Activated CD4-positive, alpha-beta T cell treated with anti-CD3 and anti-CD28 coated beads for 1 hour (primary cell): ENCODE data around the gene HMGN1.
"Not testable (repeated sequence)": the region's sequence is repeated elsewhere in the genome, so short reads cannot be mapped to it uniquely, and the experiment has no call there.

Source experiments
- DNase-seq: peaks from one replicate; pipeline ENCODE4 v3.0.0-alpha.2; 2020

HMGN1 gene, protein sequence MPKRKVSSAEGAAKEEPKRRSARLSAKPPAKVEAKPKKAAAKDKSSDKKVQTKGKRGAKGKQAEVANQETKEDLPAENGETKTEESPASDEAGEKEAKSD

DNA sequence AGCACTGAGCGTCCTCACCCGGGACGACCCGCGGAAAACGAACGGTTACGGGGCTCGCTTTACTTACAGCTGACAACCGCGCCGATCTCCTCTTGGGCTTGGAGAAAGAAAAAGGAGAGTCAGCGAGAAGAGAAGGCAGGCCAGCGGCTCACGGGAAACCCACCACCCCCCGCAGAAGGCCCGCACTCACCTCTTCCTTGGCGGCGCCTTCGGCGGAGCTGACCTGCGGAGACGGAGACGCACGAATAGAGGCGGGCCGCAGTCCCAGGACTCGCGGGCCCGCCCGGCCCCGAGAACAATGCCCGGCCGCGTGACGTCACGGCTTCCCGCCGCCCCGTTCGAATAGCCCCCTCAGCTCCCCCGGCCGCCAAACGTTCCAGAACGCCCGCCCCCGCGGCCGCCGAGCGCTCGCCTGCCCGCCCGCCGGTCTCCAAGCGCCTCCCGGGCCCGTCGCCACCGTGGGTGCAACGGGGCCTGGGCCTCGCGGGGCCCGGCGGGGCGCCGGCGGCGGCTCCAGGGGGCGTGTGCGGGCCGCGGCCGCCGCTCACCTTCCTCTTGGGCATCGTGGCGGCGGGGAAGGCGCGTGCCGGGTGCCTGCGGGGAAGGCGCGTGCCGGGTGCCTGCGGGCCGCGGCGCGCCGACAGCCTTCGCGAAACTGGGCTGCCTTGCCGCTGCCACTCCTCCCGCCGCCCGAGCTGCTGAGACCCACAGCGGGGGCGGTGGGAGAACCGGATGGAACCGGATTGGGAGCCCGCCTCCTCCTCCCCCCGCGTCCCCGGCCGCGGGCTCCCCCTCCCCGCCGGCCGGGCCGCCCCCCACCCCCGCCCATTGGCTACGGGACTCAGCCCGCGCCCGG, at the start of gene HMGN1:
Gene HMGN1, minus strand, starts transcription at position 734 of the 856 bp plus-strand sequence. Its CDS starts 171 bp downstream, at position 563.
- DNase-seq: peak; percentile 80

DNA sequence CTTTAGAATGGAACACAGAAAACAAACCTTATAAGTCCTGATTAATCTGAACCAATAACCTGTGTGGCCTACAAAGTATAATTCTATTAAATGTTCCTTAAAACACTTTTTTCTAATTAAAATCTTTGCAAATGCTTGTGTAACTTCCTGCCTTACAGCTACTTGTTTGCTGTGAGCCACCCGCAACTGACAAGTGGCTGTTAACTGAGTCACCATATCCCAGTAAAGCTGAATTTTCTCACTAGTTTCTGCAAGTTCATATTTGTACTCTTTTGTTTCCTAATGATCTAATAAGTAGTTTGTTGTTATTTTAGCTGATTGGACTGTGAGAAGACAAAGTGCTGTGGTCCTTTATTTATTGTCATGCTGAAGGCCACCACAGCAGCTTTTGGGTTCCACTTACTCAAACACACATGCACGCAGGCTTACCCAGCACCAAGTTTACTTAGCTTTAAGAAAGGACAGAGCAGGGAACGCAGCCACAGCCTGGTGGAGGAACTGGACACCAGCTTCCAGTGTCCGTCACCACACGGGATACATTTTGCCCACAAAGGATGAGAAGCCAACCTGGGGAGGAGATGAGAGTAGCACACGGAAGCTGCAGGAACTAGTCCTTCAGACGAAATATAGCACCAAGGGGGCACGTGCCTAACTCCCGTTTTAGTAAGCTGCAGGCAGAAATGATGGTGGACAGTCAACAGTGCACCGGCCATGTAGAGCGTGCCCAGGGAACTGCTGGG, 48.9 kb upstream of the HMGN1 start:
- DNase-seq: no peak

DNA sequence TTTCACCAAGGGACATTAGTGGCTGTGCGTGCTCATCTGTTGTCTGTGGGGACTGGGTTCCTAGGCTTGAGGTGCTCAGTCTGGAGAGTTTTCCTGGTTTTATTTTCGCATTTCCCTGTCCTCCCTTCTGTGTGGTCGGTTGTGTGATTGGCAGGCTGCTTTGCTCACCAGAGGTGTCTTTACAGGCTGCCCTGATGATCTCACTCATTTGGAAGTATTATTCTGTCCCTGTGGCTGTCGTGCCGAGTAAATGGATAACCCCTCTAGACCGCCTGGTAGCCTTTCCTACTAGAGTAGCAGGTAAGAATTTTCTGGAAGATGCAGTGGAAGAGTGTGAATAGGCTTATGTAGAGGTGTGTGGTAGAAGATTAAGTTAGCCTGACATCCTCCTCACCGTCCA, 44.1 kb upstream of the HMGN1 start:
- DNase-seq: no peak

DNA sequence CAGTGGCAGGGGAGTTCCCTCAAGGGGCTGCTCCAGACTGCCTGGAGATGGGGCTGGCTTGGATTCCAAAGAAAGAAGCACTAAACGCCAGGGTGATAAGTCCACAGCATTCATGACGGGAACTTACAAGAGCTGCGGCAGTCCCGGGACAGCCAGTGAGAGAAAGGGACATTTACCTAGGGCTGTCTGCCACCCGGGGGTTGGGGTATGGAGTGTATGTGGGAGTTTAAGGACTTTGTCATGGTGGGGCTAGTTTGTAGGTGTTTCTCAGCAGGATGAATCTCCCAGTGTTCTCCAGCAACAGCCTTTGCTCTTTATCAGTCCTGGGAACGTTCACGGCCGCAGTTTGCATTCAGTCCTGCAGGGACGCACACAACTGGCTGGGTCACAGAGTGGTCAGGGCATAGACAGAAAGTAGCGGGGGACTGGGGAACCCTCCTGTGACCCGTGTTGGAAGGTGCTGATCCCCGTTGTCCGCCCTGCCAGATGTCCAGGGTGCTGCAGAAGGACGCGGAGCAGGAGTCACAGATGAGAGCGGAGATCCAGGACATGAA, 41.4 kb upstream of the HMGN1 start:
- DNase-seq: no peak

DNA sequence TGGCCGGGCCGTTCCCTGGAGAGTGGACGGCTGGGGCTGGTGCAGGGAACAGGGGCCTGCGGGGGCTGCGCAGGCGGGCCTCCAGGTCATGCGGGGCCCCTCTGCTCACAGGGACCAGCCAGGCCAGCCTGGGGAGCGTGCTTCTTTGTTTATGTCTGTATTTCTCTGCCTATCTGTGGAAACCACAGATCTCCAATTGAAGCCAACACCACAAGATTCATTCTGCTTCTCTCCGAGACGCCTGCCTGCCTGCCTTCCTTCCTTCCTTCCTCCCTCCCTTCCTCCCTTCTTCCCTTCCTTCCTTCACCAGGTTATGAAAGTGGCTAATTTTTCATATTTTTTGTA, 39.9 kb upstream of the HMGN1 start:
- no peak for DNase-seq

DNA sequence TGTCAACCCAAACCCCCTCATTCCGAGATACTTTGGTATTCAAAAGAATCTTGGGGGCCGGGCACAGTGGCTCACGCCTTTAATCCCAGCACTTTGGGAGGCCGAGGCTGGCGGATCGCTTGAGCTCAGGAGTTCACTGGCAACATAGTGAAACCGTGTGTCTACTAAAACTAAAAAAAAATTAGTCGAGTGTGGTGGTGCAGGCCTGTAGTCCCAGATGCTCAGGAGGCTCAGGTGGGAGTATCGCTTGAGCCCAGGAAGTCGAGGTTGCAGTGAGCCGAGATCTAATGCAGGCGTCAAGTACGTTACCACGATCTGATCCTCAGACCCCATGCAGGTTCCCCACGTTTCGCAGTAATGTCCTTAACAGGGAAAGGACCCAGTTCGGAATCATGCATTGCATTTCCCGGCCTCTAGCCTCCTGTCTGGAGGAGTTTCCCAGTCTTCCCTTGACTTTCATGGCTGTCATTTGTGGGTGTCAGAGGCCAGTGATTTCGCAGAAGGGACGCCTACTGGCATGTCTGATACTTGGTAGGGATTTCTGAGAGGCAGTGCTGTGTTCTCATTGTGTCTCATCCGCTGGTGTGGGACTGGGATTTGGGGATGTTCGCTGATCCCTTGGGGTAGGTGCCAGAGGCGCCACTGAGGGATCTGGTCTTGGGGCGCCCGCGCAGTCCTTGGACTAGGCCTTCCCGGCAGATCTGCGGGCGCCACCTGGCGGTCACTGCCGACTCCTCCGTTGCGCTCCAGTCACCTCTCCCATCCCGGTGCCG, 39.3 kb upstream of the HMGN1 start:
- DNase-seq: peak; percentile 81

DNA sequence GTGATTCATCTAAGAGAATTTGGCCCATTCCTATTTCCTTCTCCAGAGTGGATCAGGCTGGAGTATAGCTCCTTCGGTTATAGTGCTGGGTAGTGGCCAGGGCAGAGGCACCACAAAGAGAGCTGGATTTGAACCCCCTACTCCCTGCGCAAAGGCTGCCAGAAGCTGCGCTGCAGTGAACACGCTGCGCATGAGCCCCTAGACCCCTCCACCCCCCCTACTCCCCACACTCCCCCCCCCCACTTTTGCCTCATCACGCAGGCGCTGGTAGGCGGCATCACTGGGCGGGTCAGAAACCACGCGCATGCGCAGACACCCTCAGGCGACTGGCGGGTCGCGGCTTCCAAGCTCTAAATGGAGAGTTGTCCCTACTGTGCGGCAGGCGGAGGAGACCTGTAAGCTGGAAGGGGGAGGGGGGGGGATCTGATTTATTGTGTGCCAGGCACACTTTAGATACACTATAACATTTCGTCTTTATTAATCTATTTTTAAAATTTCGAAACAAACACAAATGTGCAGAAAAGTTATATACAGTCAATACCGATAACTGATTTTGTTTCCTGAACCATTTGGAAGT, 38.7 kb upstream of the HMGN1 start:
- DNase-seq: peak; percentile 87

DNA sequence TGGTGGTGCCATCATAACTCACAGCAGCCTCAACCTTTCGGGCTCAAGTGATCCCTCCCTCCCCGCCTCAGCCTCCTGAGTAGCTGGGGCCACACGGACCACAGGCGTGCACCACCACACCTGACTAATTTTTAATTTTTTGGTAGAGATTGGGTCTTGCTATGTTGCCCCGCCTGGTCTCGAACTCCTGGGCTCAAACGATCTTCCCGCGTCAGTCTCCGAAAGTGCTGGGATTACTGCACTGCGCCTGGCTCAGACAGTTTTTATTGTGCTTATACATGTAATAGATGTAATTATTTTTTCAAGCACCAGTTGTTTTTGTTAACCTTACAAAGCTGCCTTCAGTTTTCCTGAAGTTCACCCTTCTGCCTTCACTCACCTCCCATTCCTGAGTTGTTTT, 38.0 kb upstream of the HMGN1 start:
- no peak for DNase-seq

DNA sequence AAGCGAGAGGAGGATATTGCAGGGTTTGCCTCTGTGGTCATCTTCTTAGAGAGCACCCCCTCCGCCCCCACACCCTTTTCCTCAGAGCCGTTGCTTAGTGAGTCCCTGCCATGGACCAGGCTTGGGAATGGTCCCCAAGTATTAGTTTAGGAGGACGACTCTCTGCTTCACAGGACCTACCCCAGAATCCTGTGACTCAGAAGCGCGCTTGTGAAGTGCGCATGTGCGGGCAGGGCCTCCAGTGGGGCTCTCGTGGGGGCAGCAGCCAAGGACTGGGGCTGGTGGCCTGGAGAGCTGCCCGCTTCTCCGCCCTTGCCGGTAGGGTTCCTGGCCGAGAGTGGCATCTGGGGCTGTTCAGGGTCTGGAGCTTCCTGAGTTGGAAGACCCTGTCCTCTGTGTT, 37.3 kb upstream of the HMGN1 start:
- no peak for DNase-seq

DNA sequence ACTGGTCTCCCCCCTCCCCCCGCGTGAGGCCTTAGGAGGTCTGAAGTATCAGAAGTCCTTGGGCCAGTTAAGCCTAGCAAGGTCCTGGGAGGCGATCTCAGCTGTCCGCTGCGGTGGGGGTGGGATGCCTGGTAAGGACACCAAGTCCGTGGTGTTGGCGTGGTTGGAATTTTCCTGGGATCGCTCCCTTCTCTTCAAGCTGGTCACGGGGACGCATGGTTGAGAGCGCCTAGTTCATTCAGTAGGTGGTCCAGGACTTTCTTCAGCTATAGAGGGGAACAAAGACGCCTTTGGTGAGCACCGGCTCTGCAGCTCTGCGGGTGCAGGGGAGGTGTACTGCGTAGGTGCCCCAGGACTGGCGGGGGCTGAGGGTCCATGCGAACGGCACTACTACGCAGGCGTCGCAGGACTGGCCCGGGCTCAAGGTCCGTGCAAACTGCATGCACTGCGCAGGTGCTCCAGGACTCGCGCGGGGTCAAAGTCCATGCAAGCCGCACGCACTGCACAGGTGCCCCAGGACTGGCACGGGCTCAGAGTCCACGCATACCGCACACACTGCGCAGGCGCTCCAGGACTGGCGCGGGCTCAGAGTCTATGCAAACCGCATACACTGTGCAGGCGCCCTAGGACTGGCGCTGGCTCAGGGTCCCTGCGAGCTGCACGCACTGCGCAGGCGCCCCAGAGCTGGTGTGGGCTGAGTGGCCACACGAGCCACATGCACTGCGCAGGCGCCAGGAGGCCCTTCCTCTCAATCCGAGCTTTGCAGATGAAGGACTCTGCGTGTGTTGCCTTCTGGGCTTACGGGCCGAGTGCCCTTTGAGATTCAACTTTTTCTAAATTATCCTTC, 36.6 kb upstream of the HMGN1 start:
- peak; percentile 43 for DNase-seq

DNA sequence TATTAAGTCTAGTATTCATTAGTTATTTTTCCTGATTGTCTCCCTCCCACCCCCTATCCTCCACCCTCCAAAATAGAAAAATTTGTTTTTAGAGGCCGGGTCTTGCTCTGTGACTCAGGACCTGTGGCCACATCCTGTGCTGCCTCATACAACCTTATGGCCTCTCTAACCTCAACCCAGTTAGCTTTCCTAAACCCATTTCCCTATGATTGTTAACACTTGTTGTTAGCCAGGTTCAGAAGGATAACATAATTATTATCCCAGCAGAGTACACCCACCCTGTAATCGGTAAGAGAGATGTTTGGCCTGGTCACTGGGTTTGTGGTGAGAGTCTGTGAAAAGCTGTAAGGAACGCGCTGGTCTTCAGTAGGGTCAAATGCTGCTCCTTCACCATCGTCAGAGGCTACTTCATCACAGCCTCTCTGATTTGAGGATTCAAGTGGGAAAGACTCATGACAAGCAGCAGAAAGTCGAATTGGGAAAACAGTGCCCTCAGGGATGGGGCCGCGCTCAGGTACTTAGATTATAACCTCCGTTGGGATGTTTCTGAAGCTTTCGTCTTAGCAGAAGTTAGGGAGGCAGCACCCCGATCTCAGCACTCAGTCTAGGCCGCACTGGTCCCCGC, 35.9 kb upstream of the HMGN1 start:
- no peak for DNase-seq

DNA sequence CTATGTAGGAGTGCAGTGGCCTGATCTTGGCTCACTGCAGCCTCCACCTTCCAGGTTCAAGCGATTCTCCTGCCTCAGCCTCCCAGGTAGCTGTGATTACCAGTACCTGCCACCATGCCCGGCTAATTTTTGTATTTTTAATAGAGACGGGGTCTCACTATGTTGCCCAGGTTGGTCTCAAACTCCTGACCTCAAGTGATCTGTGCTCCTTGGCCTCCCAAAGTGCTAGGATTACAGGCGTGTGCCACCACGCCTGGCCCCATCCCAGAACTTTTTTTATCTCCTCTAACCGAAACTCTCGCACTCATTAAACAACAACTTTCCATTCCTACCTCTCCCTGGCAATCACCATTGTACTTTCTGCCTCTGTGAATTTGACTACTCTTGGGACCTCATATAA, 33.2 kb upstream of the HMGN1 start:
- not testable (repeated sequence) for DNase-seq

DNA sequence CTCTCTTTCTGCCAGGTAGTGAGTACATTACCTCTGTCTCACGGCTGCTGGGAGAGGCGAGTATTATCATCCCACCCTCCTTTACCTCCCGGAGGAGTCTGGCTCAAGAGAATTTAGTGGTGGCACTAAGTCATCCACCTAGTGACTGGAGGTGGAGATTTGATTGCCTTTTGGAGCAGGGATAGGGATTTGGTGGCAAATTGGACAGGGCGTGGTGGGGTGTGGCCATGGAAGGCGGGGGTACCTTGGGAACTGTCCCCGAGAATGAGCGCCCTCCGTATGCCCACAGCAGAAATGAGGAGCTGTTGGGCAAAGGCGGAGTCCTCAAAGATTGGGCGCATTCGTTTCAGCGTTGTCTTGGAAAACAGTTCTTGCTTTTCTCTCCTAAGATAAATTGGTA, 32.1 kb upstream of the HMGN1 start:
- no peak for DNase-seq

DNA sequence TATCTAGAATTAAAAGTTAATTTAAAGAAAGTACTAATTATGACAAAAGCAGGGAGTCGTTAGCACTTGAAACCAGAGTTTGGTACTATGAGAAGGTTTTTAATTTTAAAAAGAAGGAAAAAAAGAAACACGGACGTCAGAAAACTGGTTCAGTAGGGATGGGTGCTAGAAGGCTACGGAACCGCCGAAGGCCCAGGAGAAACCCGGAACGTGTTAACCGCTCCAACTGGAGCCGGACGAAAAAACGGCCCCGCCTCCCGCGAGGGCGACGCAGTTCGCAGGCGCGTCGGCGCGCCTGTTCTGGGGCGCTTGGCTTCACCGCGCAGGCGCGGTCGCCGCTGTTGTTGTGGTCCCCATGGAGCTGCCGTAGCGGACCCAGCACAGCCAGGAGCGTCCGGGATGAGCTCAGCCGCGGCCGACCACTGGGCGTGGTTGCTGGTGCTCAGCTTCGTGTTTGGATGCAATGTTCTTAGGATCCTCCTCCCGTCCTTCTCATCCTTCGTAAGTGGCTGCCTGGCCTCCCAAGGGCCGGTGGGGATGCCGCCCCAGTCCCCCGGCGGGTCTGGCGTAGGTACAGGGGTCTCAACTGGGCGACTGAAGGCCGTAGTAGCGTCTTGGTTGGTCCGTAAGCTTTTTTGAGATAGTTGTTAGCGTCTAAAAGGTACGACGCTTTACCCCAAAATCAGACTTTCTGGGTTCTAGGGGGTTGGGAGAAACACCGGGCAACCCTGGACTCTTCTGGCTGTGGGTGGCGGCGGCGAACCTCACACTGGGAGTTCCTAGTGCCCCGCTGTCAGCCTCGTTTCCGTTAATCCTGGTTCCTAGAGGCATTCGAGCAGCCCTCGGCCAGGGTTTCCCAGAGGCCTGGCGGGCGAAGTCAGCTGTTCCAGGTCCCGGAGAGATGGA, 31.4 kb upstream of the HMGN1 start:
- DNase-seq: peak; percentile 75

DNA sequence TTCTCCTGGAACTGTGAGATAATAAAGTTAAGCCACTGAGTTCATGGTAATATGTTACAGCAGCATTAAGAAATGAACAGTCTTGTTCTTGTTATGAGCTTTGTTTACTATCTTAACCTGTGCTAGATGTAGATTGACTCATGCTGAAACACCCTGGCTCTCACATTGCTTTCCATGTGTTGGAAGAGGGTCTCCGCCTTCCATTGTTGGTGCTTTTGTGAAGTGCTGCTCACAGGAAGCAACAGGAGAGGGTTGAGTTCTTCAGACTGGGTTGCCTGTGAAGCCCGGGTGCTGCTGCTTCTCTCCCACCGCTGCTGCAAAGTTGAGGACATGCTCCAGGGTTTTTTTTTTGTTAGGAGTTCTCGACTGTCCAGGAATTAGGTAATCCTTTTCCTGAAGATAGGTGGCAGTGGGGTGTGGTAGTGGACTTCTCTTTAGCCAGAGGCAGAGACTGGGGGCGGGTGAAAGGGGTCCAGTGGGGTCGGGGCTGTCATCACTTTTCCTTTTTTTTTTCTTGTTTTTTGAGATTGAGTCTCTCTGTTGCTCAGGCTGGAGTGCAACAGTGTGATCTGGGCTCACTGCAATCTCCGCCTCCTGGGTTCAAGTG, 28.7 kb upstream of the HMGN1 start:
- DNase-seq: no peak

DNA sequence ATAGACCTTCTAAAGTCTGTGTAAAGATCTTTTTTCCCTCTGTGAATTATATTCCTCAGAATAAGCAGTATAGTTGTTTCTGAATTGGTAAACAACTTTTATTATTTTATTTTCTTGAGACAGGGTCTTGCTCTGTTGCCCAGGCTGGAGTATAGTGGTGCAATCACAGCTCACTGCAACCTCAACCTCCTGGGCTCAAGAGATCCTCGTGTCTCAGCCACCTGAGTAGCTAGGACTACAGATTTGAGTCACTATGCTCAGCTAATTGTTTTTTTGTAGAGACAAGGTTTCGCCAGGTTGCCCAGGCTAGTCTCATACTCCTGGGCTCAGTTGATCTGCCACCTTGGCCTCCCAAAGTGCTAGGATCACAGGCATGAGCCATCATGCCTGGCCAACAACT, 26.6 kb upstream of the HMGN1 start:
- no peak for DNase-seq

DNA sequence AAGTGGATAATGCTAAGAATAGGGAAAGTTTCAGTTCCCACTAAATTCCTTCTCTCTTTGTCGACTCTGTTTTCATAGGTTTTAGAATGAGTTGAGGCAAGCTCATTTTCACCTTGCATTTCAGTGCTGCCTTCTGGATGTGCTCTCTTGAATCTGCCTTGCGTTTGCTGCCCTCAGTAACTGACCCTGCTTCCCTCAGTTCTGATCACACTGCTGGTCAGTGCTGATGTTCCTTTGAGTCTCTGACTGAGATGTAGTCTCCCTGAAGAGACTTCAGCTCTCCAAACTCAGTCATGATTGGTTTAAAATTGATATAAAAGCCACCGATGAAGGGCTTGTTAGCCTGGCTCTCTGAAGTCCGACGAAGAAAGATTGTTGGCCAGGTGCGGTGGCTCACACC, 25.2 kb upstream of the HMGN1 start:
- DNase-seq: no peak

DNA sequence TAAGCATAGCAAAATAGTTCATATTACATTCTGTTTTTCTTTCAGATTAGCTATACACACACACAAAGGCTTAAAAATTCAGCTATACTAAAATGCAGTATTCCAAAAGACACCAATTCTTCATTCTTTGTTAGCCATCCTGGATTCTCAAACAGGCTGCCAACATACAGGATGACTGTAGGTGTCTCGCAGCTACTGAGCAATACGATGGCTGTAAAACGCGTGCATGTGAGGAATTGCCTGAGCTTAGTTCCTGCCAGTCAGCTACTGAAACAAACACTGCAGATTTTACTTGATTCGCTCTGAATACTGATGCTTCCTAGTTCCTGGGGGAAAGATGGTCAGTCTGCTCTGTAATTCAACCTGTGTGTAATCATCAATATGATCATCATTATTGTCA, 24.7 kb upstream of the HMGN1 start:
- no peak for DNase-seq

DNA sequence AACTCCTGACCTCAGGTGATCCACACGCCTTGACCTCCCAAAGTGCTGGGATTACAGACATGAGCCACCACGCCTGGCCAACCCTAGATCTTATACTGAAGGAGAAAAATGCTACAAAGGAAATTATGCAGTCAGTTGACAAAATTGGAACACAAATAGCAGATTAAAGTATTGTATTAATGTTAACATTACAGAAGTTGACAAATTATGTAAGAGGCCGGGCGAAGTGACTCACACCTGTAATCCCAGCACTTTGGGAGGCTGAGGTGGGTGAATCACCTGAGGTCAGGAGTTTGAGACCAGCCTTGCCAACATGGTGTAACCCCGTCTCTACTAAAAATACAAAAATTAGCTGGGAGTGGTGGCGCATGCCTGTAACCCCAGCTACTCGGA, 21.0 kb upstream of the HMGN1 start:
- DNase-seq: not testable (repeated sequence)

DNA sequence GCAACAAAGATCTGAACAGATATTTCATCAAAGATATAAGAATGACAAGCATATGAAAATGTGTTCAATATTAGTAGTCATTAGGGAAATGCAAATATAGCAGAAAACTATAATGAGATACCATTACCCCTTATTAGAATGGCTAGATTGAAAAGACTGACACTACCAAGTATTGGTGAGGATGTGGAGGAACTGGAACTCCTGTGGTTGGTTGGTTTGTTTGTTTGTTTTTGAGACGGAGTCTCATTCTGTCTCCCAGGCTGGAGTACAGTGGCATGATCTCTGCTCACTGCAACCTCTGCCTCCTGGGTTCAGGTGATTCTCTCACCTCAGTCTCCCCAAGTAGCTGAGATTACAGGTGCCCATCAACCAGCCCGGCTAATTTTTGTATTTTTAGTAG, 18.9 kb upstream of the HMGN1 start:
- no peak for DNase-seq
